ENCODE results near the gene EPN1. TPM values are rescaled to one million over a fixed set of nuclear protein-coding genes. Genes with fewer than 3 reads are reported as not detected.

EPN1 gene
- total and polyA plus RNA-seq, 9 of the 15 experiments (the other 6 are each of a cell fraction or from before 2014, with no cell fraction given), result 0.08 to 138 (median 12.7) TPM

GRCh38 chr19:55655648-55656040 is 19.4 kb upstream of the EPN1 start (continued):
- TF ChIP-seq E4F1 (CRISPR knock-in tag; IDR thresholded peaks at IDR 0.05; ENCODE audit: borderline replicate concordance) (no peak), TGIF2 (CRISPR knock-in tag; IDR thresholded peaks at IDR 0.05) (no peak), FUS (optimal IDR thresholded peaks at IDR 0.05; ENCODE audit: low read depth, low read length) (no peak), HDAC1 (IDR thresholded peaks at IDR 0.05) (peak in 1 of 2 experiments; percentile 80; a peak in 1 of 4 replicates), ETV6 (IDR thresholded peaks at IDR 0.05; ENCODE audit: borderline replicate concordance in 1 of 2, low read depth in 2 of 2, low read length in 1 of 2) (no peak), ETV6 (CRISPR knock-in tag; IDR thresholded peaks at IDR 0.05; ENCODE audit: borderline replicate concordance) (no peak), ARID4B (CRISPR knock-in tag; IDR thresholded peaks at IDR 0.05) (peak; percentile 40; the same call in 1 of the 2 replicates), SIN3B (IDR thresholded peaks at IDR 0.05; ENCODE audit: low read depth) (peak; percentile 71; the same call in 1 of the 2 replicates), PRDM10 (IDR thresholded peaks at IDR 0.05; ENCODE audit: partially characterized antibody) (no peak), TRIM24 (IDR thresholded peaks at IDR 0.05) (no peak), PATZ1 (CRISPR knock-in tag; IDR thresholded peaks at IDR 0.05; ENCODE audit: borderline replicate concordance) (no peak), POLR2G (IDR thresholded peaks at IDR 0.05; ENCODE audit: low read depth, low read length) (no peak), DDX20 (tag; IDR thresholded peaks at IDR 0.05; ENCODE audit: low read depth) (no peak)
